A673 (cell line): Measurements from ENCODE around the gene GK2. TPM values are rescaled to one million over a fixed set of nuclear protein-coding genes. Genes with fewer than 3 reads are reported as not detected.

Experiments used
- Bru-seq: library from RNA; stranded (reverse); fragments of 400-500 nt; gene quantifications from one replicate; lab custom pipeline; 2021; lab: Mats Ljungman, UMichigan
- BruChase-seq, 2 experiments: library from RNA; stranded (reverse); fragments of 400-500 nt; gene quantifications; one replicate each; lab custom pipeline; 2021; lab: Mats Ljungman, UMichigan
- BruUV-seq: library from RNA; stranded (reverse); fragments of 400-500 nt; replicated peaks from 2 replicates; lab custom pipeline; 2021; lab: Mats Ljungman, UMichigan
- CTCF ChIA-PET: fragments of 300-600 bp; sonication (Branson Sonifier 250); formaldehyde crosslinking; loops from one replicate; lab custom pipeline; 2022; ENCODE audit warnings: antibody characterized with exemption; lab: Charles Lee
- POLR2A ChIA-PET: fragments of 300-600 bp; sonication (Branson Sonifier 250); formaldehyde crosslinking; loops from one replicate; lab custom pipeline; 2022; ENCODE audit warnings: antibody characterized with exemption; ENCODE audit not compliant: low non-redundant PET; lab: Charles Lee
- DNase-seq: peaks from one replicate; pipeline ENCODE4 v3.0.0-alpha.2; 2015; ENCODE audit warnings: low spot score
- H3K27ac ChIP-seq: fragments of 200-600 bp; sonication (generic); 2 replicates; pipeline ENCODE4 v1.5.1; 2016; ENCODE audit warnings: mixed run types, low read depth, mild to moderate bottlenecking, mixed read lengths, antibody characterized with exemption, low read length; ENCODE audit not compliant: poor library complexity, severe bottlenecking
- H3K27me3 ChIP-seq: fragments of 200-600 bp; sonication (generic); replicated peaks from 2 replicates; pipeline ENCODE4 v1.6.1; 2017; ENCODE audit warnings: mixed run types, low read depth, mild to moderate bottlenecking, mixed read lengths, antibody characterized with exemption, low read length; ENCODE audit not compliant: insufficient read depth, poor library complexity
- H3K36me3 ChIP-seq: fragments of 200-600 bp; sonication (generic); 2 replicates; pipeline ENCODE4 v1.6.1; 2016; ENCODE audit warnings: mixed run types, mild to moderate bottlenecking, mixed read lengths, antibody characterized with exemption, low read length; ENCODE audit not compliant: insufficient read depth, poor library complexity, severe bottlenecking
- H3K4me1 ChIP-seq: fragments of 200-600 bp; sonication (generic); 2 replicates; pipeline ENCODE4 v1.6.1; 2017; ENCODE audit warnings: mixed run types, mild to moderate bottlenecking, mixed read lengths, antibody characterized with exemption, low read length; ENCODE audit not compliant: insufficient read depth, poor library complexity, severe bottlenecking
- H3K4me3 ChIP-seq: fragments of 200-600 bp; sonication (generic); 2 replicates; pipeline ENCODE4 v1.5.1; 2016; ENCODE audit warnings: low read depth, mixed run types, mild to moderate bottlenecking, mixed read lengths, low read length; ENCODE audit not compliant: poor library complexity, severe bottlenecking
- H3K9me3 ChIP-seq: fragments of 200-600 bp; sonication (generic); 2 replicates; pipeline ENCODE4 v1.6.1; 2016; ENCODE audit warnings: mixed run types, low read depth, mild to moderate bottlenecking, mixed read lengths, antibody characterized with exemption, low read length; ENCODE audit not compliant: poor library complexity, severe bottlenecking
- CTCF ChIP-seq: fragments of 300-800, 200-600 bp; sonication (generic); conservative IDR thresholded peaks from 2 replicates; pipeline ENCODE4 v1.5.1; 2017; ENCODE audit warnings: low read depth, mild to moderate bottlenecking, antibody characterized with exemption, low read length, moderate library complexity, mixed read lengths
- EZH2 ChIP-seq: fragments of 200-600 bp; sonication (generic); IDR thresholded peaks from 2 replicates; pipeline ENCODE4 v1.6.1; 2017; ENCODE audit warnings: borderline replicate concordance, low read depth, mild to moderate bottlenecking, mixed read lengths, antibody characterized with exemption, low read length; ENCODE audit not compliant: poor library complexity, severe bottlenecking
- intact Hi-C: fragments of 100-400 bp; cut with micrococcal nuclease; formaldehyde crosslinking; loops from one replicate; pipeline ENCODE4 v1.10.0; 2022; ENCODE audit not compliant: unreplicated experiment
- long read RNA-seq: library from polyadenylated mRNA; stranded (forward); transcript quantifications from one replicate; pipeline ENCODE4 v2.0.0, GENCODE V29; 2022
- total RNA-seq: library from RNA; stranded (reverse); gene quantifications from 2 replicates; pipeline ENCODE4 v1.2.3, GENCODE V29; 2021

GK2 gene
- total RNA-seq (not detected in 2 replicates), Bru-seq, nascent RNA (not detected), BruChase-seq, experiment 1, labeled RNA remaining after a 2-hour chase (not detected), BruChase-seq, experiment 2, labeled RNA remaining after a 6-hour chase (not detected)
- long read RNA-seq, result 0 reads

GRCh38 chr4:79408063-79408462 lies at the start of gene GK2:
TSS of gene GK2 (minus strand) at chr4:79408228. CDS start at chr4:79408200, 28 bp downstream.
- no TSS peak for BruUV-seq

GRCh38 chr4:79455216-79455615 lies 47.2 kb upstream of the GK2 start:
- no peaks in the 10 kb centered on the region for H3K4me1 ChIP-seq
- ChIA-PET CTCF (no interaction called here), POLR2A (no interaction called here)
- TF ChIP-seq EZH2 (no peak), CTCF (no peak)
- DNase-seq, result no peak
- no peaks in the 10 kb centered on the region for H3K9me3 ChIP-seq
- no peaks in the 10 kb centered on the region for H3K36me3 ChIP-seq
- intact Hi-C loops, result no loop called here
- no TSS peak for BruUV-seq
- H3K27me3 ChIP-seq, result no peaks in the 10 kb centered on the region
- H3K27ac ChIP-seq, result no peak overlapping the region
- H3K4me3 ChIP-seq, result no peak overlapping the region

More at GRCh38 chr4:79408063-79408462, at the start of gene GK2:
- no peak within 1 kb of the TSS for H3K4me3 ChIP-seq
- H3K9me3 ChIP-seq, result no peaks in the 10 kb centered on the region
- TF ChIP-seq CTCF, result no peak
- no peak for TF ChIP-seq EZH2
- ChIA-PET CTCF (no interaction called here), POLR2A (no interaction called here)
- H3K36me3 ChIP-seq, result no peaks in the 10 kb centered on the region
- intact Hi-C loops, result no loop called here
- no peaks in the 10 kb centered on the region for H3K27me3 ChIP-seq
- no peak within 1 kb of the TSS for H3K27ac ChIP-seq
- DNase-seq, result no peak
- H3K4me1 ChIP-seq, result no peaks in the 10 kb centered on the region

- BruUV-seq, result no TSS peak
Measured at GRCh38 chr4:79454656-79455055, 46.6 kb upstream of the GK2 start.

More at GRCh38 chr4:79454656-79455055, 46.6 kb upstream of the GK2 start:
- intact Hi-C loops, result no loop called here
- Histone ChIP-seq H3K36me3 (no peaks in the 10 kb centered on the region), H3K4me1 (no peaks in the 10 kb centered on the region), H3K27ac (no peak overlapping the region), H3K9me3 (no peaks in the 10 kb centered on the region), H3K27me3 (no peaks in the 10 kb centered on the region), H3K4me3 (no peak overlapping the region)
- no peak for DNase-seq
- TF ChIP-seq EZH2, result no peak
- no peak for TF ChIP-seq CTCF
- ChIA-PET POLR2A (no interaction called here), CTCF (no interaction called here)
